ENCODE measurements around the gene NYAP1.
"Not testable (repeated sequence)": the region's sequence is repeated elsewhere in the genome, so short reads cannot be mapped to it uniquely, and the experiment has no call there.

Gene NYAP1

DNA sequence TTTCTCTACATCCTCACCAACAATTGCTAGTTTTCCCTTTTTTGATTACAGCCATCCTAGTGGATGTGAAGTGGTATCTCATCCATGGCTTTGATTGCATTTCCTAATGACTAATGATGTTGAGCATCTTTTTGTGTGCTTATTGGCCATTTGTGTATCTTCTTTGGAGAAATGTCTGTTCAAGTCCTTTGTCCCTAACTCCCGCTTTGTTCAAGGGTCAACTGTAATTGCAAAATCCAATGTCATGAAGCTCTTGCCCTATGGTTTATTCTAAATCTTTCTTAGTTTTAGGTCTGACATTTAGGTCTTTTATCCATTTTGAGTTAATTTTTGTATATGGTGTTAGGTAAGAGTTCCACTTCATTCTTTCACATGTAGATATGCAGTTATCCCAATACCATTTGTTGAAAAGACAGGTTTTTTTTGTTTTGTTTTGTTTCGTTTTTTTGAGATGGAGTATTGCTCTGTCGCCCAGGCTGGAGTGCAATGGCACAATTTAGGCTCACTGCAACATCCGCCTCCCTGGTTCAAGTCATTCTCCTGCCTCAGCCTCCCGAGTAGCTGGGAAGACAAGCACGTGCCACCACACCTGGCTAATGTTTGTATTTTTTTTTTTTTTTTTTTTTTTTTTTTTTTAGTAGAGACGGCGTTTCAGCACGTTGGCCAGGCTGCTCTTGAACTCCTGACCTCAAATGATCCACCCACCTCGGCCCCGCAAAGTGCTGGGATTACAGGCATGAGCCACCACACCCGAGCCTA is 44.6 kb downstream of the NYAP1 start:
- H3K4me1 Mint-ChIP-seq (ENCODE audit: low read depth); H3K9me3 Mint-ChIP-seq; H3K27ac Mint-ChIP-seq; H3K36me3 Mint-ChIP-seq (ENCODE audit: low read depth); H3K4me3 Mint-ChIP-seq; H3K27me3 Mint-ChIP-seq (ENCODE audit: low read depth): not testable (repeated sequence)

DNA sequence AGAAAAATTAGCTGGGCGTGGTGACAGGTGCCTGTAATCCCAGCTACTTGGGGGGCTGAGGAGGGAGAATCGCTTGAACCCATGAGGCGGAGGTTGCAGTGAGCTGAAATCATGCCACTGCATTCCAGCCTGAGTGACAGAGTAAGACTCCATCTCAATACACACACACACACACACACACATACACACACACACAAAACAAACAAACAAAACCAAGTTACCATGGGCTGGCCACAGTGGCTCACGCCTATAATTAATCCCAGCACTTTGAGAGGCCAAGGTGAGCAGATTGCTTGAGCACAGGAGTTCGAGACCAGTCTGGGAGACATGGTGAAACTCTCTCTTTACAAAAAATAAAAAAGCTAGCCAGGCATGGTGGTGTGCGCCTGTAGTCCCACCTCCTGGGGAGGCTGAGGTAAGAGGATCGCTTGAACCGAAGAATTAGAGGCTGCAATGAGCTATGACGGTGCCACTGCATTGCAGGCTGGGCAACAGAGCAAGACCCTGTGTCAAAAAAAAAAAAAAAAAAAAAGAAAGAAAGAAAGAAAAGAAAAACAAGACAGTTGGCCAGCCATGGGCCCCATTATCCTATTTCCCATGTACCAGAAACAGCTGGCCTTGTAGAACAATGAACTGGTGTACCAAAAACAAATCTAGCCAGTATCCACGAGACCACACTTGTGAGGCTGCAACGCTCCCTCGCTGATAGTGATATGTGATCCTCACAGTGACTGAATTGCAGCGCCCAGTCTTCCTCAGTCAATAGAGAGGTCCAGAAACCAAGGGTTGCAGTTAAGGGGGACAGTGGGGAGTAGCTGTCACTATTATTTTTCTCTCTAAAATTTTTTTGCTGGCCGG is 48.7 kb downstream of the NYAP1 start:
- no peak overlapping the region for H3K27ac Mint-ChIP-seq
- no peaks in the 10 kb centered on the region for H3K27me3 Mint-ChIP-seq (ENCODE audit: low read depth)
- peaks cover 4% of the 10 kb centered on the region for H3K4me1 Mint-ChIP-seq (ENCODE audit: low read depth)
- no peaks in the 10 kb centered on the region for H3K9me3 Mint-ChIP-seq
- H3K36me3 Mint-ChIP-seq (ENCODE audit: low read depth), result no peaks in the 10 kb centered on the region
- no peak overlapping the region for H3K4me3 Mint-ChIP-seq

DNA sequence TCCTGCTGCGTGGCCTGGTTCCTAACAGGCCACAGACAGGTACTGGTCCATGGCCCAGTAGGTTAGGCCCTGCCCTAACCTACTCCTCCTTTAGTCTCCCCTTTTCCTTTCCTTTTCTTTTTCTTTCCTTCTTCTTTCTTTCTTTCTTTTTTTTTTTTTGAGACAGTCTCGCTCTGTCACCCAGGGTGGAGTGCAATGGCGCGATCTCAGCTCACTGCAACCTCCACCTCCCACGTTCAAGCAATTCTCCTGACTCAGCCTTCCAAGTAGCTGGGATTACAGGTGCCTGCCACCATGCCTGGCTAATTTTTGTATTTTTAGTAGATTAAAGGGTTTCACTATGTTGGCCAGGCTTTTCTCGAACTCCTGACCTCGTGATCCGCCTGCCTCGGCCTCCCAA is 52.3 kb downstream of the NYAP1 start:
- H3K4me3 Mint-ChIP-seq; H3K9me3 Mint-ChIP-seq; H3K27ac Mint-ChIP-seq; H3K36me3 Mint-ChIP-seq (ENCODE audit: low read depth); H3K27me3 Mint-ChIP-seq (ENCODE audit: low read depth): not testable (repeated sequence)
- H3K4me1 Mint-ChIP-seq (ENCODE audit: low read depth), result peaks cover 18% of the 10 kb centered on the region

DNA sequence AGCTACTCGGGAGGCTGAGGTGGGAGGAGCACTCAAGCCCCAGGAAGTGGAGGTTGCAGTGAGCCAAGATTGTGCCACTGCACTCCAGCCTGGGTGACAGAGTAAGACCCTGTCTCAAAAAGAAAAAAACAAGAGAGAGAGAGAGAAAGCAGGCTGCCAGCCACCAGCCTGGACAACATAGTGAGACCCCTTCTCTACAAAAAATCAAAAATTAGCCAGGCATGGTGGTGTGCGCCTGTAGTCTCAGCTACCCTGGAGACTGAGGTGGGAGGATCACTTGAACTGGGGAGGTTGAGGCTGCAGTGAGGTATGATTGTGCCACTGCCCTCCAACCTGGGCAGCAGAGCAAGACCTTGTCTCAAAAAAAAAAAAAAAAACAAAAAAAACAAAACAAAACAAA is 53.0 kb downstream of the NYAP1 start:
- H3K36me3 Mint-ChIP-seq (ENCODE audit: low read depth); H3K4me3 Mint-ChIP-seq; H3K27ac Mint-ChIP-seq; H3K9me3 Mint-ChIP-seq; H3K27me3 Mint-ChIP-seq (ENCODE audit: low read depth): not testable (repeated sequence)
- H3K4me1 Mint-ChIP-seq (ENCODE audit: low read depth), result peaks cover 24% of the 10 kb centered on the region

DNA sequence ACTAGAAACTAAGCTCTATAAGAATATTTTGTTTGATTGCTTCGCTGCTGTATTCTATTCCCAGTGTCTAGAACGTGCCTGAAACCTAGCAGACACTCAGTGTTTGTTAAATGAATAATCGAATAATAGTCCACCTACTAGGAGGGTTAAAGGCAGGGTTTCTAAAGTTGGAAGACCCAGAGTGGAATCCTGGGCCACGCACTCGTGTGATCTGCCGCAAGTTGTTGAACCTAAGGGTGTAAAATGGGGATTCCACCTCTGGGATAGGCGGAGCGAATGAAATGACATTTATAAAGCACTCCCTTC is 54.6 kb downstream of the NYAP1 start:
- no peaks in the 10 kb centered on the region for H3K9me3 Mint-ChIP-seq
- peak overlapping the region; percentile 98 for H3K4me3 Mint-ChIP-seq
- H3K27me3 Mint-ChIP-seq (ENCODE audit: low read depth), result no peaks in the 10 kb centered on the region
- peaks cover 6% of the 10 kb centered on the region for H3K36me3 Mint-ChIP-seq (ENCODE audit: low read depth)
- H3K4me1 Mint-ChIP-seq (ENCODE audit: low read depth), result peaks cover 33% of the 10 kb centered on the region
- peak overlapping the region; percentile 71 for H3K27ac Mint-ChIP-seq

DNA sequence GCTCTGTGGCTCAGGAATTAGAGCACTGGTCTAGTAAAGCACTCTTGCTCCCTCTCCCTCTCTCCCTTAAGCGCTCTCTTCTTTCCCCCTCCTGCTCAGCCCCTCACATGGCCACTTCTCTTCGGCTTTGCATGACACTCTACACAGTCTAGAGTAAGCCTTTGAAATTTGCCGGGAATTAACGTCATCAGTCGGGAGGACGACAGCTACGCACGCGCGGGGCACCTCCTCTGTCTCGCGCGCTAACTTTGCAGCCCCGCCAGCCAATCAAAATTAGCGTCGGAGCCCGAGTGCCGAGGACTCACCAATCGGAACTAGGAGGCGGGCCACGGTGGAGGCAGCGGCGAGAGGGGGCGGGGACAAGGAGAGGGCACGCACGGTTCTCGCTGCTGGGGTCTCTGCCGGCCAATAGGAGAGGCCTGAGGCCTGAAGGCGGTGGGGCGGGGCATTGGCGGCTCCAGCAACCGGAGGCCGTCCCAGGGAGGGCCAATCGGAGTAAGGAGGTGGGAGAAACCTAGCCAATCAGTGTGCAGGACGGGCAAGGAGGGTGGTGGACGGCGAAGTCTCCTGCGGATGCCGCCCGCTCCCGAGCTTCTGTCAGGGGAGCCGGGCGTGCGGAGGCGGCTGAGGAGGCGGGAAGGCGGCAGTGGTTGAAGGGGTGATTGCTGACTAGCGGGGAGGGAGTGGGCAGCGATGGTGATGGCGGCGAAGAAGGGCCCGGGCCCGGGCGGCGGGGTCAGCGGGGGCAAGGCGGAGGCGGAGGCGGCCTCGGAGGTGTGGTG is 55.1 kb downstream of the NYAP1 start, which contains the start of gene AGFG2:
TSS of gene AGFG2 (plus strand) at position 550 of the 782 bp plus-strand sequence. CDS start at position 694, 144 bp downstream.
- peak within 1 kb of the TSS; percentile 98 for H3K4me3 Mint-ChIP-seq
- H3K36me3 Mint-ChIP-seq (ENCODE audit: low read depth), result peaks cover 9% of the 10 kb centered on the region
- peak within 1 kb of the TSS; percentile 71 for H3K27ac Mint-ChIP-seq
- H3K4me1 Mint-ChIP-seq (ENCODE audit: low read depth), result peaks cover 38% of the 10 kb centered on the region
- no peaks in the 10 kb centered on the region for H3K9me3 Mint-ChIP-seq
- H3K27me3 Mint-ChIP-seq (ENCODE audit: low read depth), result no peaks in the 10 kb centered on the region

DNA sequence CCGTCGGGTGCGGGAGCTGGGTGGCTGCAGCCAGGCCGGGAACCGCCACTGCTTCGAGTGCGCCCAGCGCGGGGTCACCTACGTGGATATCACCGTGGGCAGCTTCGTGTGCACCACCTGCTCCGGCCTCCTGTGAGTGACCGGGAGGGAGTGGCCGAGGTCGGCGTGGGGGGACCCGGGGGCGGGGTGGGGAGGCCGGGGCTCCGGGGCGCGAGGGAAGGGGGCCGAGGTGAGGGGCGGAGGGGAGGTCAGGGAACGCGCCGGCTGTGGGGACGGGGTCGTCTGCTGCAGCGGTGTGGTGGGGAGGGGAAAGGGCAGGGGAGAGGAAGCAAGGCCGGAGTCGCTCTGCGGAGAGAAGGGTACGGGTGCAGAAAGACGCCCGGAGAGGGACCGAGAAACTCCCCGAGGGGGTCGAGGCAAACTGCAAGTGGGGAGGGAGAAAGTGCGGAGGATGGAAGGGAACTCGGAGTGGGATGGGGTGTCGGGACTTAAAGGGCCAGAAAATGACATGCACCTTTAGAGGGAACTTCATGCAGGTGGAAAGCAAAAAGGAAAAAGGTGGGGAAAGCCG is 55.8 kb downstream of the NYAP1 start:
- H3K4me1 Mint-ChIP-seq (ENCODE audit: low read depth), result peaks cover 45% of the 10 kb centered on the region
- no peaks in the 10 kb centered on the region for H3K9me3 Mint-ChIP-seq
- peaks cover 9% of the 10 kb centered on the region for H3K36me3 Mint-ChIP-seq (ENCODE audit: low read depth)
- peak overlapping the region; percentile 98 for H3K4me3 Mint-ChIP-seq
- H3K27me3 Mint-ChIP-seq (ENCODE audit: low read depth), result no peaks in the 10 kb centered on the region
- H3K27ac Mint-ChIP-seq, result peak overlapping the region; percentile 62

DNA sequence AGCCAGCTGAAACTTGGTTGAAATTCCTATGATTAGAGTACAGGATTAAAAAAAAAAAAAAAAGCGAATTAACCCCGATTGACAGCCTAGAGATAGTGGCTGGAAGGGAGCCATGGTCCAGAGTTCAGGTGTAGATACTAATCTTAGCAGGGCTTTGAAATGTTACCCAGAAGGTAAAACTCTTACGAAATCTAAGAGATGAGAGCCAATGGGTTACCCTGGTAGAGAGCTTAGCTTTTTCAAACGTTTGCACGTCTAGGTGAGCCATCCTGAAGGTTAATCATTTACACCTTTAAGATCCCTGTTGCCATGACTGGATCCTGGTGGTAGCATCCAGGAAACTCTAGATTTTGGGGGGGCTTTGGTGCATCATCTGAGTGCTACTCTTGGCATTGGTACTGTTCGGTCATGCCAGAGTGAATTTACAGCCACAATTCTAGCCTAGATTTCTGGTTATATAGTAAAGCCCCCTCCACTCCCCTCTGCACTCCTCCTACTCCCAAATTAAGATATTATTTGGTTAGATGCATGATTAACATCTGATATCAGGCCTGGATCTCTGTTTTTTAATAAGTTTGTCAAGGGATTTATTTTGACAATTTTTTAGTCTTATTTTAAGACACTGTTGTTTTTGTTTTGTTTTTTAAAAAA is 56.5 kb downstream of the NYAP1 start:
- Mint-ChIP-seq H3K27me3 (ENCODE audit: low read depth) (no peaks in the 10 kb centered on the region), H3K4me3 (peak overlapping the region; percentile 98), H3K4me1 (ENCODE audit: low read depth) (peaks cover 52% of the 10 kb centered on the region), H3K9me3 (no peaks in the 10 kb centered on the region), H3K36me3 (ENCODE audit: low read depth) (peaks cover 9% of the 10 kb centered on the region), H3K27ac (peak overlapping the region; percentile 62)

DNA sequence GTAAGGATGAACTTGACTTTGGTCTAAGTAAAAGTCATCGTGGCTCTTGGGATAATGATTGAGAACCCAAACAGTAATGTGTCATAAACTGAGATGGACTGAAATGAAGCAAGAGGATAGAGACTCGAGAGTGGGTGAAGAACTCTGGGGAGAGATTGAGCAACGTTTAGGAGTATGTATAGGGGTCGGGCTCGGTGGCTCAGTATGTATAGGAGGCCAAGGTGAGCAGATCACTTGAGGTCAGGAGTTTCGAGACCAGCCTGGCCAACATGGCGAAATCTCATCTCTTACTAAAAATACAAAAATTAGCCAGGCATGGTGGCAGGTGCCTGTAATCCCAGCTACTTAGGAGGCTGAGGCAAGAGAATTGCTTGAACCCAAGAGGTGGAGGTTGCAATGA is 57.6 kb downstream of the NYAP1 start:
- H3K27ac Mint-ChIP-seq, result peak overlapping the region; percentile 11
- not testable (repeated sequence) for H3K36me3 Mint-ChIP-seq (ENCODE audit: low read depth)

DNA sequence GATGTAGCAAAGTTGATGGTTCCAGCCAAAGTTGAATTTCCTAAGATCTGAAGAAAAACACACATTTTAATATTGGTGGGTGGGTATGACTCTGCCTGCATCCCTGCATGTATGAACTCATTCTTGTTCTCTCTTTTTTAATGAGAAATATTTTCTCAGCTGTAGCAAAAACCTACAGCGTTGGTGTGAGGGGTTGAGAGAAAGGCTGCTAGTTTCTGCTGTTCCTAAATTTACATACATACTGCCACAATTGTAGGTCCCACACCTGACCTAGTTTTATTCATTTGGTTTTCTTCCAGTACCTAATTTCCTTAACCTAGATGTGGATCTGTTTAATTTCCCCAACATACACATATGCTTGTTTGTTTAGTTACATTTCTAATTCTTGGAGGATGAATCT is 59.9 kb downstream of the NYAP1 start:
- H3K9me3 Mint-ChIP-seq, result no peaks in the 10 kb centered on the region
- peak overlapping the region; percentile 64 for H3K4me3 Mint-ChIP-seq
- peaks cover 14% of the 10 kb centered on the region for H3K36me3 Mint-ChIP-seq (ENCODE audit: low read depth)
- H3K4me1 Mint-ChIP-seq (ENCODE audit: low read depth), result peaks cover 78% of the 10 kb centered on the region
- no peaks in the 10 kb centered on the region for H3K27me3 Mint-ChIP-seq (ENCODE audit: low read depth)
- H3K27ac Mint-ChIP-seq, result peak overlapping the region; percentile 93

More for the DNA sequence above, 57.6 kb downstream of the NYAP1 start:
- H3K27me3 Mint-ChIP-seq (ENCODE audit: low read depth); H3K9me3 Mint-ChIP-seq: not testable (repeated sequence)
- Mint-ChIP-seq H3K4me3 (peak overlapping the region; percentile 17), H3K4me1 (ENCODE audit: low read depth) (peaks cover 63% of the 10 kb centered on the region)

DNA sequence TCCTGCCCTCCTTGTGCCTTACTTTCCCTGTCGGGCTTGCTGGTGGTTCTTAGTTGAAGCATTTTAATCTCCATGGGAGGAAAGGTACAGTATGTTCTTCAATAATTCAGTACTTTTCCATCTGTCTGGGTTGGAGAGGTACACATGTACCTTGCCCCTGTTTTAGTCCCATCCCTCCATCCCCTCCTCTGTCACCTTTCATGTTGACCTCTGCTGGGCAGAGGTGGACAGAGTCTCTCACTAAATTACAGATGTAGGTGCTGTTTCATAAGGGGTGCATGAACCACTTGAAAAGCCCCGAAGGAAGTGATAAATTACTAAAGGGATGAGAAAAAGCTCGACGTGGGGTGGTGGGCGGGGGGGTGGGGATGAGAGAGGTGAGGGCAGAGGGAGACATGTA is 60.7 kb downstream of the NYAP1 start:
- no peaks in the 10 kb centered on the region for H3K9me3 Mint-ChIP-seq
- peak overlapping the region; percentile 64 for H3K4me3 Mint-ChIP-seq
- H3K27ac Mint-ChIP-seq, result peak overlapping the region; percentile 93
- peaks cover 78% of the 10 kb centered on the region for H3K4me1 Mint-ChIP-seq (ENCODE audit: low read depth)
- H3K36me3 Mint-ChIP-seq (ENCODE audit: low read depth), result peaks cover 16% of the 10 kb centered on the region
- no peaks in the 10 kb centered on the region for H3K27me3 Mint-ChIP-seq (ENCODE audit: low read depth)

Measured in T-helper 1 cell treated with Interleukin-12 subunit alpha and Interleukin-12 subunit beta and Interleukin-4 antibody, amounts not matched to agents 30 μg/mL and 1 μg/mL, for 36 hours (primary cell).